BJ (cell line): ENCODE results near the gene CDCA7. TPM values are rescaled to one million over a fixed set of nuclear protein-coding genes. Genes with fewer than 3 reads are reported as not detected.

Experiments used
- CTCF ChIA-PET: fragments of 350-600 bp; formaldehyde crosslinking; extraction: SDS; loops from one replicate; lab custom pipeline; 2021; ENCODE audit warnings: antibody characterized with exemption, inconsistent platforms; lab: Yijun Ruan, JAX
- POLR2A ChIA-PET: fragments of 300-600 bp; sonication (Branson Sonifier 250); formaldehyde crosslinking; extraction: SDS; loops from one replicate; lab custom pipeline; 2021; ENCODE audit warnings: antibody characterized with exemption; lab: Charles Lee
- DNase-seq: peaks from one replicate; pipeline ENCODE4 v3.0.0-alpha.2; 2011; ENCODE audit warnings: low read depth
- H3K27me3 ChIP-seq: 2 replicates; pipeline ENCODE4 v1.6.0; 2011; ENCODE audit warnings: low read length; ENCODE audit not compliant: control insufficient read depth, insufficient read depth
- H3K36me3 ChIP-seq: 2 replicates; pipeline ENCODE4 v1.5.1; 2011; ENCODE audit warnings: low read length; ENCODE audit not compliant: control insufficient read depth, insufficient read depth
- H3K4me3 ChIP-seq: 2 replicates; pipeline ENCODE4 v1.5.1; 2011; ENCODE audit warnings: low read depth, mild to moderate bottlenecking, control low read depth, low read length
- polyA plus RNA-seq: library from polyadenylated mRNA; depleted of rRNA; stranded (reverse); fragments of >200 nt; gene quantifications from 2 replicates; pipeline ENCODE4 v1.2.3, GENCODE V29; 2011
- TF ChIP-seq, protein P1 (sequence below): IDR thresholded peaks from 2 replicates; pipeline ENCODE4 v1.5.1; 2011; ENCODE audit warnings: low read depth, mild to moderate bottlenecking, control low read depth, inconsistent platforms, low read length, moderate library complexity; ENCODE audit not compliant: insufficient read depth

CDCA7 gene
- polyA plus RNA-seq, 1 experiment: 8.3 TPM

DNA sequence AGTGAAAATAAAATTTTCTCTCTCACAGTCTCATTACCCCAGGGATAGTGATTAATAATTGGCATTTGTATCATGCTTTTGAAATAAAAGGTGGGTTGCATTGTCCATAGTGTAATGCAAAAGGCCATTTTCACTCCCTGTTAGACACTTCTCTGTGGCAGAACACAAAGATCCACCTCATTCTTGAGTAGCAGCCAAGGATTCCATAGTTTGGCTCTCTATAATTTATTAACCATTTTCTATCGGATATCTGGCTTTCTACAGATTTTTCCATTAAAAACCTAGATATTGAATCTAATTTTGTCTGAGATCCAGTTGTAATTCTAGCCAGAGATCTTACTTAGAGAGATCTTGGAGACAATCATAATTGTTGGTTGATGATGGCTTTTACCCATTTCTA is 39.0 kb downstream of the CDCA7 start:
- TF ChIP-seq, protein P1, sequence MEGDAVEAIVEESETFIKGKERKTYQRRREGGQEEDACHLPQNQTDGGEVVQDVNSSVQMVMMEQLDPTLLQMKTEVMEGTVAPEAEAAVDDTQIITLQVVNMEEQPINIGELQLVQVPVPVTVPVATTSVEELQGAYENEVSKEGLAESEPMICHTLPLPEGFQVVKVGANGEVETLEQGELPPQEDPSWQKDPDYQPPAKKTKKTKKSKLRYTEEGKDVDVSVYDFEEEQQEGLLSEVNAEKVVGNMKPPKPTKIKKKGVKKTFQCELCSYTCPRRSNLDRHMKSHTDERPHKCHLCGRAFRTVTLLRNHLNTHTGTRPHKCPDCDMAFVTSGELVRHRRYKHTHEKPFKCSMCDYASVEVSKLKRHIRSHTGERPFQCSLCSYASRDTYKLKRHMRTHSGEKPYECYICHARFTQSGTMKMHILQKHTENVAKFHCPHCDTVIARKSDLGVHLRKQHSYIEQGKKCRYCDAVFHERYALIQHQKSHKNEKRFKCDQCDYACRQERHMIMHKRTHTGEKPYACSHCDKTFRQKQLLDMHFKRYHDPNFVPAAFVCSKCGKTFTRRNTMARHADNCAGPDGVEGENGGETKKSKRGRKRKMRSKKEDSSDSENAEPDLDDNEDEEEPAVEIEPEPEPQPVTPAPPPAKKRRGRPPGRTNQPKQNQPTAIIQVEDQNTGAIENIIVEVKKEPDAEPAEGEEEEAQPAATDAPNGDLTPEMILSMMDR: no peak
- Histone ChIP-seq H3K36me3 (no peaks in the 10 kb centered on the region), H3K4me3 (no peak overlapping the region), H3K27me3 (peaks cover 7% of the 10 kb centered on the region; the same call in 1 of the 2 replicates)
- ChIA-PET CTCF (no interaction called here), POLR2A (no interaction called here)
- no peak for DNase-seq

DNA sequence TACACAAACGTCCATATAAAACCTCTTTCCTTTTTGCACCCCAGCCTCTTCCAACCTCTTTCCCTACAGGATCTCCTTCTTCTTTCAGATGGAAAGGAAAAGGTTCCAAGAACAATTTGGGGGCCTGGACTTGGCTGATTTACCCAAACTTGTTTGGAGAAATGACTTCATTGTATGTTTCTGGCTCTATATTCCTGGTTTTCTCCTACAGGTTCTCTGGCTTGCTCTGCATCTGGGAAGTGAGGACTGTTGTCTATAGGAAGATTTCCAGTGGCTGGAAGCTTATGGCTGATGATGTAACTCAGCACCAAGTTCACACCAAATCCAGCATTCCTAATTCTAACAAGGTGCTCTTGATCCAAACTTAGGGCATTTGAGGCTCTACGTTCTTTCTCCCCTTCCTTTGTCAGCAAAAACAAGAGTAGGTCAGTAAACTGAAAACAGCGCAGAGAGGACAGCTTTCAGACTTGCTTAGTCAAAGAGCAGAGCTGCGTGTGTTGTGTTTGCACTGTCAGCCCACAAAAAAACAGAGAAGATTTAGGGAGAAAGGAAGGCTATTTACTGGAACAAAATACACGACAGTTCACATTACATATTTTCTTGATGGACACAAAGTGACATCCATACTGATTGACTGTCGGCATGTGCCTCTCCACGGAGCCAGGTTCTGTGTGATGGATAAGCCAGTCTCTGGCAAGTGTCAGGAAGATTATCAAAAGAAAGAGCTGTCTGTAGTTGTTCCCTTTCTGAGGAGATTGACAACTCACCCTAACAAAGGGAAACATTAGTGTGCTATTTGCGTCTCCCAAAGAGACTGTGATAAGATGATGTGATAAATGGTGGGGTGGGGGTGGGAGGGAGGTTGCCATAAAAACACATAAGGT is 39.7 kb downstream of the CDCA7 start:
- Histone ChIP-seq H3K4me3 (no peak overlapping the region), H3K36me3 (no peaks in the 10 kb centered on the region), H3K27me3 (peaks cover 10% of the 10 kb centered on the region)
- CTCF ChIA-PET: no interaction called here
- POLR2A ChIA-PET: no interaction called here
- DNase-seq: no peak
- TF ChIP-seq, protein P1: no peak

DNA sequence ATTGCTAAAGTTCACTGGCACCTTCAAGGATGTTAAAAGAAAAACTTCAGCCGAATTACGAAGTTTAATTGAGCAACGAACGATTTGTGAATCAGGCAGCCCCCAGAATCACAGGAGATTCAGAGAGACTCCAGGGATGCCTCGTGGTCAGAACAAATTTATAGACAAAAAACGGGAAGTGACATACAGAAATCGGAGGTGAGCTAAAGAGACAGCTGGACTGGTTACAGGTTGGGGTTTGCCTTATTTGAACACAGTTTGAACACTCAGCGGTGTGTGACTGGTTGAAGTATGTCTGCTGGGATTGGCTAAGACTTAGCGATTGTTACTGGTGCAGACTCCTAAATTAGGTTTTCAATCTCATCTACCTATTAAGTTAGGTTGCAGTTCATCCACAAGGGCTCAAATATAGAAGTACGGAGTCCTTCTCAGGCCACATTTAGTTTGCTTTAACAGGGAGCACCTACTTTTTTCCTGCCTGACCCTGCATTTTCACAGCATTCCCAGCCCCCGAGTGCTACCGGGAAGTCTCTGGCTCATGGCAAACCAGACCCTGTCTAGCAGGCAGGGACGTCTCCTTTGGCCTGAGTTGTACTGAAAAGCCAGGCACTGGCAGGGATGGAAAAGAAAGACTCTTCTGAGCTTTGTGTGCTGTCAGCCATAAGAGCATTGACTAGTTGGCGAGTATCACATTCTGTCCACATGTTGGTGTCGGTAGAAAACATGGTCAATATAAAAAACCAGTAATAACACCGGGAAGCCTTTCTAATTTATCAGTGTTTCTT is 41.1 kb downstream of the CDCA7 start:
- POLR2A ChIA-PET: no interaction called here
- no peak overlapping the region for H3K4me3 ChIP-seq
- no peak for DNase-seq
- CTCF ChIA-PET: no interaction called here
- H3K27me3 ChIP-seq: peaks cover 18% of the 10 kb centered on the region
- no peaks in the 10 kb centered on the region for H3K36me3 ChIP-seq
- TF ChIP-seq, protein P1: no peak

DNA sequence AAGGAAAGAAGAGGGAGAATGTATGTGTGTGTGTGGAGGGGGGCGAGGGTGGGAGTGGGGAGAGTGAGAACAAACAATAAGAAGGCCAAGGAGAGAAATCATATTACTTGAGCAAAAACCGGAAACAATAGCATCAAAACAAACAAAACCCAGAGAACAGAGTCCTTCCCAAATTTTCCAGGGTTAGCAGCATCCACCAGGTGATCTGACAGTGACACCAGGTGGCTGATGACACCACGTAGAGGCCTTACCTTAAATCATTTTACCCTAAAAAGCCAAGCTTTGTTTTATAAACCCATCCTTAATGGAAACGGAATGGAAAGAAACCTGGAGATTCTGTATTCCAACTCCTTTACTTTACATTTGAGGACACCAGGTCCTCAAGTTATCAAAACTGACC is 42.9 kb downstream of the CDCA7 start:
- Histone ChIP-seq H3K4me3 (no peak overlapping the region), H3K27me3 (peaks cover 19% of the 10 kb centered on the region), H3K36me3 (no peaks in the 10 kb centered on the region)
- ChIA-PET CTCF (no interaction called here), POLR2A (no interaction called here)
- DNase-seq: no peak
- TF ChIP-seq, protein P1: no peak

DNA sequence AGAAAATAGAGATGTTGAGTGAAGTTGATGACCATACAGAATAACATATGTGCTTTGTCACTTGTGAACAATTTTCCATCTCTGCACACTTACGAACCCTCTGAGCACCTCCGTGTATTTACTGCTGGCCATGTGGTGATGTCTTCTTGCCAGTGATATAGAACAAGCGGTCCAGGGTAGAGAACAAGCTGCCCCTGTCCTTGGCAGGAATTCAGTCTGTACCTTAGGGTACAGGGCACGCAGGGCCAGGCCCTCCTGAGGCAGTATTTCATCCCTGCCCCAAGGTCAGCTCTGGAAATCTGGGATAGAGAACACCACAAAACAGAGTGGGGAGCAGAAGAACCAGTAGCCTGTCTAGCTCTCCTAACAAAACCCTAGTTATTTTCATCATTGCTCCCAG is 44.6 kb downstream of the CDCA7 start:
- TF ChIP-seq, protein P1: no peak
- CTCF ChIA-PET: interaction anchor here (0.7 to 2.0 kb wide), 3 partner anchors 9 to 349 kb away, joined by 3 to 8 read pairs (median 3); no protein-coding TSS in a partner anchor

More for the DNA sequence above, 44.6 kb downstream of the CDCA7 start:
- Histone ChIP-seq H3K27me3 (peaks cover 23% of the 10 kb centered on the region), H3K36me3 (no peaks in the 10 kb centered on the region), H3K4me3 (no peak overlapping the region)
- DNase-seq: no peak
- POLR2A ChIA-PET: no interaction called here
